GM12878 (cell line): ENCODE measurements around the gene MFSD11. TPM values are rescaled to one million over a fixed set of nuclear protein-coding genes. Genes with fewer than 3 reads are reported as not detected.

ENCODE experiments used
- ATAC-seq: fragments of 200-7000 bp; cut with Tn5 transposase; 3 replicates; pipeline ENCODE4 v1.9.1; 2020; ENCODE audit warnings: mild to moderate bottlenecking, moderate library complexity
- BruUV-seq: library from RNA; stranded (reverse); fragments of 400-500 nt; replicated peaks from 2 replicates; lab custom pipeline; 2021; lab: Mats Ljungman, UMichigan
- CTCF ChIA-PET: fragments of 300-600 bp; sonication (Branson Sonifier 250); formaldehyde crosslinking; extraction: SDS; loops from one replicate; lab custom pipeline; 2021; ENCODE audit warnings: inconsistent platforms; lab: Yijun Ruan, JAX
- POLR2A ChIA-PET: fragments of 350-600 bp; formaldehyde crosslinking; extraction: SDS; loops from one replicate; lab custom pipeline; 2021; ENCODE audit warnings: inconsistent platforms; lab: Charles Lee
- RAD21 ChIA-PET: fragments of 300-600 bp; sonication (Branson Sonifier 250); formaldehyde crosslinking; loops from one replicate; lab custom pipeline; 2023; ENCODE audit warnings: antibody characterized with exemption; ENCODE audit not compliant: unreplicated experiment; lab: Charles Lee
- SMC1A ChIA-PET: fragments of 300-600 bp; sonication (Branson Sonifier 250); formaldehyde crosslinking; loops from one replicate; lab custom pipeline; 2023; ENCODE audit not compliant: unreplicated experiment, uncharacterized antibody; lab: Charles Lee
- DNase-seq: peaks from one replicate; pipeline ENCODE4 v3.0.0-alpha.2; 2011; ENCODE audit warnings: low read depth, low spot score
- FAIRE-seq: peaks from 3 replicates; lab custom pipeline; 2011; peaks lifted over from hg19 to GRCh38; lab: Jason Lieb, UNC
- H2AFZ ChIP-seq: 2 replicates; pipeline ENCODE4 v1.6.0; 2011; ENCODE audit warnings: low read depth, low read length, control low read depth; ENCODE audit not compliant: control insufficient read depth
- H3K27ac ChIP-seq: 2 replicates; pipeline ENCODE4 v1.5.1; 2011; ENCODE audit warnings: control low read depth; ENCODE audit not compliant: control insufficient read depth, insufficient read depth
- H3K27me3 ChIP-seq, 2 experiments: replicated peaks in 1 of 2; 2 replicates each; pipeline versions ENCODE4 v1.6.0 to v1.6.1; 2011; ENCODE audit warnings: low read length in 1 of 2; ENCODE audit not compliant: control insufficient read depth in 2 of 2, insufficient read depth in 2 of 2
- H3K36me3 ChIP-seq, 2 experiments: 2 replicates each; pipeline ENCODE4 v1.5.1; 2011; ENCODE audit warnings: low read length in 1 of 2; ENCODE audit not compliant: control insufficient read depth in 2 of 2, insufficient read depth in 2 of 2
- H3K4me1 ChIP-seq: 2 replicates; pipeline ENCODE4 v1.6.1; 2011; ENCODE audit warnings: mild to moderate bottlenecking, low read length, moderate library complexity, mixed read lengths; ENCODE audit not compliant: control insufficient read depth, insufficient read depth
- H3K4me2 ChIP-seq: 2 replicates; pipeline ENCODE4 v1.6.0; 2011; ENCODE audit warnings: control low read depth; ENCODE audit not compliant: control insufficient read depth, insufficient read depth
- H3K4me3 ChIP-seq: fragments of 200-600 bp; sonication (generic); 2 replicates; pipeline ENCODE4 v1.5.1; 2016
- H3K79me2 ChIP-seq: 2 replicates; pipeline ENCODE4 v1.6.0; 2011; ENCODE audit warnings: low read length; ENCODE audit not compliant: control insufficient read depth, insufficient read depth
- H3K9ac ChIP-seq: 2 replicates; pipeline ENCODE4 v1.8.0; 2011; ENCODE audit warnings: low read length, control low read depth, mixed read lengths; ENCODE audit not compliant: control insufficient read depth, insufficient read depth
- H3K9me3 ChIP-seq: replicated peaks from 3 replicates; pipeline ENCODE4 v1.5.1; 2011; ENCODE audit warnings: mild to moderate bottlenecking, low read length; ENCODE audit not compliant: control insufficient read depth, insufficient read depth
- H4K20me1 ChIP-seq: 2 replicates; pipeline ENCODE4 v1.6.0; 2011; ENCODE audit not compliant: control insufficient read depth, insufficient read depth
- ATF2 ChIP-seq: IDR thresholded peaks from 2 replicates; pipeline ENCODE4 v1.6.1; 2012; ENCODE audit warnings: low read length, inconsistent platforms
- EZH2 ChIP-seq: IDR thresholded peaks from 2 replicates; pipeline ENCODE4 v1.6.1; 2012; ENCODE audit warnings: low read depth, mild to moderate bottlenecking, control low read depth, inconsistent platforms, low read length, borderline replicate concordance; ENCODE audit not compliant: control insufficient read depth
- HCFC1 ChIP-seq: fragments of 150-350 bp; IDR thresholded peaks from 2 replicates; pipeline ENCODE4 v1.6.1; 2014; ENCODE audit warnings: low read length
- HDAC6 ChIP-seq: fragments of 200-600 bp; sonication (generic); IDR thresholded peaks from one replicate; pipeline ENCODE4 v1.8.0; 2017; ENCODE audit warnings: antibody characterized with exemption; ENCODE audit not compliant: unreplicated experiment
- HDGF ChIP-seq: fragments of 450-650 bp; IDR thresholded peaks from 2 replicates; pipeline ENCODE4 v1.6.1; 2016; ENCODE audit warnings: antibody characterized with exemption
- IRF3 ChIP-seq: fragments of 450-650 bp; IDR thresholded peaks from 2 replicates; pipeline ENCODE4 v1.6.1; 2014; ENCODE audit warnings: mild to moderate bottlenecking
- NFYB ChIP-seq: IDR thresholded peaks from 2 replicates; pipeline ENCODE4 v1.6.1; 2011; ENCODE audit warnings: low read depth, mild to moderate bottlenecking, low read length, improper control_type of control experiment, moderate library complexity; ENCODE audit not compliant: insufficient read depth
- SMC3 ChIP-seq: IDR thresholded peaks from 2 replicates; pipeline ENCODE4 v1.6.1; 2011; ENCODE audit warnings: low read length, improper control_type of control experiment, borderline replicate concordance
- SREBF2 ChIP-seq: IDR thresholded peaks from 2 replicates; pipeline ENCODE4 v1.6.1; 2012; ENCODE audit warnings: mild to moderate bottlenecking, low read length
- SUPT20H ChIP-seq: IDR thresholded peaks from 2 replicates; pipeline ENCODE4 v1.6.1; 2011; ENCODE audit warnings: low read depth, mild to moderate bottlenecking, low read length, moderate library complexity, borderline replicate concordance; ENCODE audit not compliant: control insufficient read depth
- YY1 ChIP-seq: IDR thresholded peaks from 2 replicates; pipeline ENCODE4 v1.6.1; 2011; ENCODE audit warnings: low read depth, mild to moderate bottlenecking, low read length
- ZNF24 ChIP-seq: fragments of 450-650 bp; IDR thresholded peaks from 2 replicates; pipeline ENCODE4 v1.6.1; 2017; ENCODE audit warnings: antibody characterized with exemption, mild to moderate bottlenecking
- ZNF592 ChIP-seq: fragments of 450-650 bp; IDR thresholded peaks from 2 replicates; pipeline ENCODE4 v1.6.1; 2017; ENCODE audit warnings: mild to moderate bottlenecking, moderate library complexity
- WGBS: methylation state at CpG from one replicate; pipeline ENCODE4 v1.1.6; 2016; ENCODE audit warnings: low lambda C conversion rate; ENCODE audit not compliant: insufficient replicate concordance, insufficient coverage; ENCODE audit errors: missing lambda C conversion rate; 5-methylcytosine and 5-hydroxymethylcytosine counted together
- in situ Hi-C: fragments of 300-500 bp; cut with MboI; formaldehyde crosslinking; loops from 9 replicates; pipeline ENCODE4 v1.14.3; 2018; ENCODE audit warnings: mixed read lengths
- intact Hi-C: fragments of 100-400 bp; cut with micrococcal nuclease; formaldehyde crosslinking; loops from one replicate; pipeline ENCODE4 v1.14.2; 2022; ENCODE audit not compliant: unreplicated experiment
- polyA plus RNA-seq, 11 experiments: library from polyadenylated mRNA; depleted of rRNA in 4 of 11; unstranded in 6 of 11; stranded (reverse) in 5 of 11; fragments of >200 nt; fragmentation: Nextera tagmentation in 4 of 11; fragmentation: Illumina TruSeq in 1 of 11; extraction: Ambion mirVana in 4 of 11; extraction: Trizol in 1 of 11; gene quantifications; 1 replicate in 1 of 11; 2 replicates in 10 of 11; pipeline versions ENCODE4 v1.2.1 to v1.2.3, GENCODE V29; 2011 to 2016; ENCODE audit warnings: inconsistent platforms in 2 of 11, missing spikeins in 2 of 11, low read depth in 1 of 11
- total RNA-seq, 4 experiments: library from RNA; depleted of rRNA in 3 of 4; stranded (reverse); fragments of >200 nt in 3 of 4; fragmentation: Illumina TruSeq in 1 of 4; extraction: Trizol in 1 of 4; gene quantifications; 2 replicates each; pipeline versions ENCODE4 v1.2.1 to v1.2.3, GENCODE V29; 2013 to 2021

MFSD11 gene
- total and polyA plus RNA-seq, 10 of the 15 experiments (the other 5 are each of a cell fraction or from before 2014, with no cell fraction given): 11.0 to 19.4 (median 15.5) TPM

DNA sequence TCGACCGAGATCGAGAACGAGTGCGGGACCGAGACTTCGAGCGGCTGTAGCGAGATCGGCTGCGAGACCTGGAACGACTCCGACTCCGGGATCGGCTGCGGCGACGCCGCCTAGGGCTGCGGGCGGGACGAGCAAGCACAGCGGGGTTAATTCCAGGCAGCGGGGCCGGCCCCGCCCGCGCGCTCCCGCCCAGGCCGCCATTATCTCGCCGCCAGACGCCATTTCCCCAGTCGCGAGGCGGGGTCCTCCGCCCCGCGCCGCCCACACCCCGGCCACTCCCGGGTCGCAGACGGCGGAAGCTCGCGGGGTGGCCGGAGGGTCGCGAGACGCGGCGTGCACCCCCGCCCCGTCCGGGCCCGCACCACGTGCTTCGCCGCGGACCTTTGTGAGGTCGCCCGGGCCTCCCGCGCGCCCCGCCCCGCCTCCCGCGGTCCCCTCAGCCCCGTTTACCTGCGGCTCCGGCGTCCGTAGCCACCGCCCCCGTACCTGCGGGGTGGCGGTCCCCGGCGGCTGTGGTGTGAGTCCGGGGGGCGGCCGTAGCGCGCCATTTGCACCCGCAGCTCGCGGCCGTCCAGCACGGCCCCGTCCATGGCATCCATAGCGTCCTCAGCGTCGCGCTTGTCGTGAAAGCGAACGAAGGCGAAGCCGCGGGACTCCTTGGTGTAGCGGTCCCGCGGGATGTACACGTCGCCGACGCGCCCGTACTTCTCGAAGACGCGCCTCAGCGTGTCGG is 1.4 kb upstream of the MFSD11 start (continued):
- TF ChIP-seq SREBF2: no peak

DNA sequence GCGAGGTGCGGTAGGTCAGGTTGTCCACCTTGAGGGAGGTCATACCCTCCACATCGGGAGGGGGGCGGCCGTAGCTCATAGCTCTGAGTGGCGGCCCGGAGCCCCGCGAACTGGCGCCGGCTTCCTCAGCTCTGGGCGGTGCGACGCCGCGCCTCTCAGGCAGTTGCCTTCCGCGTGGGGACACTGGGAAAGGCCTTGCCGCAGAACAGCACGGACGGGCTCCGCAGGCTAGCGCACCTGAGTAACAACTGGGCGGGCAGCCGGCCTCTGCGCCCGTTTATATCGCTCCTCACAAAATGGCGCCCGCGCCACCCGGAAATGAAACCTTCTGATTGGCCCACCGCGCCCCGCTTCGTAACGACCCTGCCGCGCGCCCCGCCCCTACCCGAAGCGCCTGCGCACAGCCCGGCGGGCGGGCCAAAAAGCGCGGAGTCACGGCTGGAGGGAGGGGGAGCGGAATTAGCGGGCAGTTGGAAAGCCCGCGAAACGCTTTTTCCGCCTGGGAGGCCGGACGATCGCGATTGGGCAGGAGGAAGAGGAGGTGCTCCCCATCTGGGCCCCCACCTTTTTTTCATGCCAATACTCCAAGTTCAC is 740 bp upstream of the MFSD11 start, which contains the start of gene SRSF2:
Gene SRSF2 (minus strand): TSS at position 250 of the 594 bp plus-strand sequence. CDS start 171 bp downstream, at position 79.
- SMC1A ChIA-PET: interaction anchor here (2.1 to 2.8 kb wide), 2 partner anchors 10 kb away, joined by 9 to 10 read pairs; partner anchors contain the start of gene METTL23
- BruUV-seq: no TSS peak
- CTCF ChIA-PET: interaction anchor here (1.3 kb wide), 1 partner anchor 10 kb away, joined by 5 read pairs; no protein-coding TSS in a partner anchor
- intact Hi-C loops: loop anchor here (10.0 kb wide), 1 partner anchor 348 kb away; no protein-coding TSS in a partner anchor
- FAIRE-seq (peak; percentile 92), ATAC-seq (peak; percentile 80), DNase-seq (peak; percentile 87)
- peak within 1 kb of the TSS; percentile 92 for H3K4me3 ChIP-seq
- peaks cover 67% of the 10 kb centered on the region for H3K79me2 ChIP-seq
- POLR2A ChIA-PET: interaction anchor here (6.4 kb wide), 1 partner anchor 11 kb away, joined by 60 read pairs; the partner anchor contains the start of genes JMJD6 and METTL23
- 1% methylated on average over 40 of the region's 60 CpGs for WGBS
- peaks cover 8 to 25% of the 10 kb centered on the region in 2 experiments for H3K36me3 ChIP-seq
- H3K9me3 ChIP-seq: no peaks in the 10 kb centered on the region; the same call in 2 of the 3 replicates
- no peaks in the 10 kb centered on the region for H3K27me3 ChIP-seq
- peak within 1 kb of the TSS; percentile 97 for H3K9ac ChIP-seq
- RAD21 ChIA-PET: interaction anchor here (0.8 to 2.1 kb wide), 3 partner anchors 10 to 473 kb away, joined by 3 to 12 read pairs (median 6); no protein-coding TSS in a partner anchor
- no peaks in the 10 kb centered on the region; the same call in 1 of the 2 replicates for H4K20me1 ChIP-seq
- in situ Hi-C loops: no loop called here
- no peaks in the 10 kb centered on the region; the same call in none of the 2 replicates for H3K4me1 ChIP-seq
- H3K27ac ChIP-seq: peak within 1 kb of the TSS; percentile 91
- peak within 1 kb of the TSS; percentile 80 for H2AFZ ChIP-seq
- peak within 1 kb of the TSS; percentile 90 for H3K4me2 ChIP-seq
- TF ChIP-seq EZH2 (no peak), ZNF592 (no peak), ATF2 (no peak), HDAC6 (peak; percentile 83), ZNF24 (peak; percentile 25; the same call in 1 of the 2 replicates), YY1 (peak; percentile 99), IRF3 (no peak; the same call in 1 of the 2 replicates), SMC3 (0 out of 2 replicates have a peak, but pooled peaks have one; percentile 7), HDGF (peak; percentile 12; the same call in 1 of the 2 replicates), NFYB (peak; percentile 86), HCFC1 (peak; percentile 61; the same call in 1 of the 2 replicates), SUPT20H (no peak)
